NCI-H526 treated with DMSO at 0.1 percent for 48 hours (cell line): ENCODE measurements around the gene DPM3.

Source experiments
- DNase-seq: peaks from one replicate; lab custom pipeline; 2025; lab: John Stamatoyannopoulos, UW

DPM3 gene

GRCh38 chr1:155093911-155094621 is 46.3 kb downstream of the DPM3 start:
- peak; percentile 85 for DNase-seq

- DNase-seq: no peak
Measured at GRCh38 chr1:155092641-155093040, 47.7 kb downstream of the DPM3 start.

GRCh38 chr1:155092131-155092530 is 48.2 kb downstream of the DPM3 start:
- DNase-seq: no peak

- DNase-seq: peak; percentile 83
Measured at GRCh38 chr1:155091071-155092051, 49.0 kb downstream of the DPM3 start.
